Measurements from ENCODE around the gene PFKFB3.
A peak's percentile ranks its signal among the peaks of the same experiment; 100 is the strongest.
"Not testable (repeated sequence)": the region's sequence is repeated elsewhere in the genome, so short reads cannot be mapped to it uniquely, and the experiment has no call there.

The PFKFB3 gene

GRCh38 chr10:6239213-6239991 lies 36.7 kb downstream of the PFKFB3 start:
- peak; percentile 91 to 95 for DNase-seq

- DNase-seq, result no peak
These were observed 37.5 kb downstream of the PFKFB3 start for GRCh38 chr10:6240254-6240653.

- DNase-seq, result no peak
These were observed 39.4 kb downstream of the PFKFB3 start for GRCh38 chr10:6242089-6242488.

GRCh38 chr10:6244510-6244909 lies 41.8 kb downstream of the PFKFB3 start:
- DNase-seq, result no peak

GRCh38 chr10:6247041-6247712 lies 44.4 kb downstream of the PFKFB3 start:
- no peak for DNase-seq

GRCh38 chr10:6248908-6249307 lies 46.2 kb downstream of the PFKFB3 start:
- not testable (repeated sequence) for DNase-seq

GRCh38 chr10:6249698-6250097 lies 47.0 kb downstream of the PFKFB3 start:
- DNase-seq, result no peak

GRCh38 chr10:6250745-6251144 lies 48.0 kb downstream of the PFKFB3 start:
- no peak for DNase-seq

- peak; percentile 8 to 13 for DNase-seq
These were observed 51.5 kb downstream of the PFKFB3 start for GRCh38 chr10:6254201-6254600.

- DNase-seq, result no peak
These were observed 52.9 kb downstream of the PFKFB3 start for GRCh38 chr10:6255548-6256061.

GRCh38 chr10:6256439-6256838 lies 53.7 kb downstream of the PFKFB3 start:
- DNase-seq, result no peak

- no peak for DNase-seq
These were observed 56.4 kb downstream of the PFKFB3 start for GRCh38 chr10:6259153-6259552.

GRCh38 chr10:6260843-6261242 lies 58.1 kb downstream of the PFKFB3 start:
- DNase-seq, result no peak

- DNase-seq, result no peak
These were observed 65.2 kb downstream of the PFKFB3 start for GRCh38 chr10:6267941-6268340.

GRCh38 chr10:6269432-6269831 lies 66.7 kb downstream of the PFKFB3 start:
- DNase-seq, result no peak

GRCh38 chr10:6269953-6270867 lies 67.5 kb downstream of the PFKFB3 start:
- DNase-seq, result peak; percentile 79 to 81

- no peak for DNase-seq
These were observed 68.2 kb downstream of the PFKFB3 start for GRCh38 chr10:6270951-6271350.

GRCh38 chr10:6271663-6272062 lies 68.9 kb downstream of the PFKFB3 start:
- DNase-seq, result no peak

- no peak for DNase-seq
These were observed 69.4 kb downstream of the PFKFB3 start for GRCh38 chr10:6272126-6272525.

GRCh38 chr10:6273351-6273750 lies 70.6 kb downstream of the PFKFB3 start:
- no peak for DNase-seq

- DNase-seq, result peak; percentile 78 to 79
These were observed 71.3 kb downstream of the PFKFB3 start for GRCh38 chr10:6274040-6274439.

- DNase-seq, result no peak
These were observed 71.8 kb downstream of the PFKFB3 start for GRCh38 chr10:6274484-6274883.
